Panc1 (cell line): ENCODE measurements around the gene ANG. TPM values are rescaled to one million over a fixed set of nuclear protein-coding genes. Genes with fewer than 3 reads are reported as not detected.

Source experiments
- ATAC-seq: fragments of 200-7000 bp; cut with Tn5 transposase; 2 replicates; pipeline ENCODE4 v1.9.1; 2020; ENCODE audit warnings: mild to moderate bottlenecking, moderate library complexity
- BruUV-seq: library from RNA; stranded (reverse); fragments of 400-500 nt; replicated peaks from 2 replicates; lab custom pipeline; 2021; lab: Mats Ljungman, UMichigan
- CTCF ChIA-PET: fragments of 300-600 bp; sonication (Branson Sonifier 250); formaldehyde crosslinking; loops from one replicate; lab custom pipeline; 2022; ENCODE audit warnings: antibody characterized with exemption; lab: Charles Lee
- POLR2A ChIA-PET: fragments of 300-600 bp; sonication (Branson Sonifier 250); formaldehyde crosslinking; loops from one replicate; lab custom pipeline; 2022; ENCODE audit warnings: antibody characterized with exemption; lab: Charles Lee
- DNase-seq: peaks from one replicate; pipeline ENCODE4 v3.0.0-alpha.2; 2010; ENCODE audit warnings: low read depth, low spot score
- H3K27ac ChIP-seq: 2 replicates; pipeline ENCODE4 v1.5.1; 2011; ENCODE audit warnings: mild to moderate bottlenecking, low read length, inconsistent platforms
- H3K27me3 ChIP-seq: fragments of 200-500 bp; sonication (Bioruptor generic); 2 replicates; pipeline ENCODE4 v1.6.0; 2014; ENCODE audit warnings: low read length, inconsistent platforms; ENCODE audit not compliant: control insufficient read depth, insufficient read depth
- H3K36me3 ChIP-seq: fragments of 200-500 bp; sonication (Bioruptor generic); 2 replicates; pipeline ENCODE4 v1.5.1; 2014; ENCODE audit warnings: inconsistent platforms, mild to moderate bottlenecking, low read length, moderate library complexity; ENCODE audit not compliant: control insufficient read depth, insufficient read depth
- H3K4me1 ChIP-seq: 2 replicates; pipeline ENCODE4 v1.5.1; 2011; ENCODE audit warnings: inconsistent platforms, mild to moderate bottlenecking, low read length, moderate library complexity; ENCODE audit not compliant: control insufficient read depth, insufficient read depth
- H3K4me3 ChIP-seq, 2 experiments: 2 replicates each; pipeline ENCODE4 v1.5.1; 2011 to 2012; ENCODE audit warnings: low read depth in 2 of 2, low read length in 2 of 2, mild to moderate bottlenecking in 2 of 2, inconsistent platforms in 1 of 2, moderate library complexity in 1 of 2
- H3K9me3 ChIP-seq: fragments of 200-500 bp; sonication (Bioruptor generic); 2 replicates; pipeline ENCODE4 v1.5.1; 2014; ENCODE audit warnings: low read depth, mild to moderate bottlenecking, inconsistent platforms, low read length, moderate library complexity; ENCODE audit not compliant: control insufficient read depth, insufficient read depth
- POLR2AphosphoS5 ChIP-seq: IDR thresholded peaks from 2 replicates; pipeline ENCODE4 v1.6.1; 2012; ENCODE audit warnings: mild to moderate bottlenecking, low read depth, low read length, moderate library complexity
- SIN3A ChIP-seq: IDR thresholded peaks from 2 replicates; pipeline ENCODE4 v1.6.1; 2012; ENCODE audit warnings: low read depth, mild to moderate bottlenecking, low read length, moderate library complexity, borderline replicate concordance; ENCODE audit not compliant: insufficient read depth
- TCF7L2 ChIP-seq: IDR thresholded peaks from 2 replicates; pipeline ENCODE4 v1.6.1; 2011; ENCODE audit warnings: mild to moderate bottlenecking, low read depth, low read length, inconsistent platforms
- in situ Hi-C: cut with HindIII; loops from 2 replicates; pipeline ENCODE4 v1.10.0; 2016; ENCODE audit warnings: low sequenced_read_pairs, low pct_unique_long_range_greater_than_20kb
- intact Hi-C: fragments of 100-400 bp; cut with micrococcal nuclease; formaldehyde crosslinking; loops from one replicate; pipeline ENCODE4 v1.10.0; 2022; ENCODE audit not compliant: unreplicated experiment
- total RNA-seq: library from RNA; stranded (reverse); gene quantifications from one replicate; pipeline ENCODE4 v1.2.1, GENCODE V29; 2021; ENCODE audit not compliant: unreplicated experiment
- TF ChIP-seq, protein P1 (sequence below): fragments of 450-650 bp; IDR thresholded peaks from 2 replicates; pipeline ENCODE4 v1.5.1; 2017; ENCODE audit warnings: mild to moderate bottlenecking
- TF ChIP-seq, protein P2 (sequence below), 2 experiments: IDR thresholded peaks; 2 replicates each; pipeline ENCODE4 v1.6.1; 2011 to 2012; ENCODE audit warnings: low read depth in 2 of 2, control low read depth in 1 of 2, low read length in 1 of 2, mild to moderate bottlenecking in 1 of 2, moderate library complexity in 1 of 2; ENCODE audit not compliant: insufficient read depth in 1 of 2

ANG gene
- total RNA-seq, 1 experiment from 2014 or later: 1.9 TPM

DNA sequence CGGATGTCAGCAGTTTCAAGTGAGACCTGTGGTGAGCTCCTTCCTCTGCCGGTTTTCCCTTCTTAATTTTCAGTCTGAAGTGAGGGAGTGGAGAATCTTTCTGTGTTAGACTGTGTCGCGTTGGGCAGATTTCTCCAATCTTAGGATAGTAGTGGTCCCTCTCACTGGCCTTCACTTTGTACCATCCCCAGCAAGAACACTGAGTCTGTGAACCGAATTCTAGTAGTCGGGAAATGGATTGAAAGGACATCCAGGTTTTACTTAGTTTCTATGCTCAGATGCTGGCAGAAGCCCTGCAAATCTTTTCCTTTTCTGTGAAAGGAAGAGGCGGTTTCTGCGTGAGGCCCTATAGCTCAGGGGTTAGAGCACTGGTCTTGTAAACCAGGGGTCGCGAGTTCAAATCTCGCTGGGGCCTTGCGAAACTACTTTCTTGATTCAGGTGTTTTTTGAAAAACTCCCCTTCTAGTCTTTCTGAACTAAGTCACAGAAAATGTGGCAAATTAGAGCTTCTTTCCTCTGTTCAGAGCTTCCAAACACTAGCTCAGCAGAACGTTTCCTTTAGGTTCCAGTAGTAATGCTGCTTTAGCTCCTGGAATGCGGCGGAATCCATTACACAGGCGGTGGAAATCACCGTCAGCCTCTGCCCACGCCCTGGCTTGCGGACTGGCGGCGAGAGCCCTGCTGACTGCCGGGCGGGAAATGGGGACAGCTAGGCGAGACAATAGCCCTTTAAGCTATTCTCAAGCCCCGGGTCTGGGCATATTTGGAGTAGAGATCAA lies 7.0 kb upstream of the ANG start:
- H3K4me1 ChIP-seq: peaks cover 3% of the 10 kb centered on the region
- ChIA-PET CTCF (interaction anchor here (0.7 to 1.5 kb wide), 3 partner anchors 10 to 289 kb away, joined by 4 to 6 read pairs (median 4); no protein-coding TSS in a partner anchor), POLR2A (interaction anchor here (0.6 to 0.8 kb wide), 2 partner anchors 21 to 339 kb away, joined by 4 to 8 read pairs; no protein-coding TSS in a partner anchor)
- ATAC-seq (peak; percentile 25), DNase-seq (peak; percentile 95)
- H3K27me3 ChIP-seq: no peaks in the 10 kb centered on the region
- H3K36me3 ChIP-seq: no peaks in the 10 kb centered on the region
- intact Hi-C loops (loop anchor here (5.0 kb wide), 1 partner anchor 69 kb away; no protein-coding TSS in a partner anchor), in situ Hi-C loops (no loop called here)
- H3K9me3 ChIP-seq: no peaks in the 10 kb centered on the region
- H3K4me3 ChIP-seq: peak overlapping the region; percentile 81 to 97
- peak overlapping the region; percentile 96 for H3K27ac ChIP-seq
- no TSS peak for BruUV-seq
- TF ChIP-seq POLR2AphosphoS5: peak; percentile 35; the same call in 1 of the 2 replicates
- peak; percentile 50; the same call in 1 of the 2 replicates for TF ChIP-seq SIN3A
- TF ChIP-seq, protein P1, sequence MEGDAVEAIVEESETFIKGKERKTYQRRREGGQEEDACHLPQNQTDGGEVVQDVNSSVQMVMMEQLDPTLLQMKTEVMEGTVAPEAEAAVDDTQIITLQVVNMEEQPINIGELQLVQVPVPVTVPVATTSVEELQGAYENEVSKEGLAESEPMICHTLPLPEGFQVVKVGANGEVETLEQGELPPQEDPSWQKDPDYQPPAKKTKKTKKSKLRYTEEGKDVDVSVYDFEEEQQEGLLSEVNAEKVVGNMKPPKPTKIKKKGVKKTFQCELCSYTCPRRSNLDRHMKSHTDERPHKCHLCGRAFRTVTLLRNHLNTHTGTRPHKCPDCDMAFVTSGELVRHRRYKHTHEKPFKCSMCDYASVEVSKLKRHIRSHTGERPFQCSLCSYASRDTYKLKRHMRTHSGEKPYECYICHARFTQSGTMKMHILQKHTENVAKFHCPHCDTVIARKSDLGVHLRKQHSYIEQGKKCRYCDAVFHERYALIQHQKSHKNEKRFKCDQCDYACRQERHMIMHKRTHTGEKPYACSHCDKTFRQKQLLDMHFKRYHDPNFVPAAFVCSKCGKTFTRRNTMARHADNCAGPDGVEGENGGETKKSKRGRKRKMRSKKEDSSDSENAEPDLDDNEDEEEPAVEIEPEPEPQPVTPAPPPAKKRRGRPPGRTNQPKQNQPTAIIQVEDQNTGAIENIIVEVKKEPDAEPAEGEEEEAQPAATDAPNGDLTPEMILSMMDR: no peak

DNA sequence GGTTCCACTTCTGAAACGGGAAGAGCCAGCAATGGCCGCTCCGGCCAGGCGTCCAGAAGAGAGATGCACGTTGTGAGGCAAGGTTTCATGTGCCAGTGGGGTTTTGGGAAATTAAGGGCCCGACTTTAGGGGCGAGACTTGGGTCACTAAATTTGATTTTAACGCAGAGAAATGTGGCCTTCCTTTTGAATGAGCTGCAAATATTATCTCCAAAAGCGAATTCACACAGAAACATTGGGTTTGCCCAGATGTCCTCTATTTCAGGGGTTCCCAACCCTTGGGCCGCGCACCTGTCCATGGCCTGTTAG lies 6.5 kb upstream of the ANG start:
- no peak for TF ChIP-seq TCF7L2
- TF ChIP-seq, protein P1: no peak
- no peak for TF ChIP-seq POLR2AphosphoS5
- peak overlapping the region; percentile 96 for H3K27ac ChIP-seq
- no peaks in the 10 kb centered on the region for H3K27me3 ChIP-seq
- BruUV-seq: TSS peak; percentile 87
- ChIA-PET POLR2A (interaction anchor here (0.8 kb wide), 1 partner anchor 339 kb away, joined by 4 read pairs; no protein-coding TSS in a partner anchor), CTCF (interaction anchor here (1.5 kb wide), 2 partner anchors 19 to 289 kb away, joined by 4 to 6 read pairs; no protein-coding TSS in a partner anchor)
- H3K4me3 ChIP-seq: peak overlapping the region; percentile 81 to 97
- ATAC-seq: no peak
- intact Hi-C loops: loop anchor here (5.0 kb wide), 1 partner anchor 70 kb away; no protein-coding TSS in a partner anchor
- H3K4me1 ChIP-seq: peaks cover 3% of the 10 kb centered on the region
- in situ Hi-C loops: no loop called here
- H3K36me3 ChIP-seq: no peaks in the 10 kb centered on the region
- no peak for DNase-seq
- H3K9me3 ChIP-seq: no peaks in the 10 kb centered on the region

DNA sequence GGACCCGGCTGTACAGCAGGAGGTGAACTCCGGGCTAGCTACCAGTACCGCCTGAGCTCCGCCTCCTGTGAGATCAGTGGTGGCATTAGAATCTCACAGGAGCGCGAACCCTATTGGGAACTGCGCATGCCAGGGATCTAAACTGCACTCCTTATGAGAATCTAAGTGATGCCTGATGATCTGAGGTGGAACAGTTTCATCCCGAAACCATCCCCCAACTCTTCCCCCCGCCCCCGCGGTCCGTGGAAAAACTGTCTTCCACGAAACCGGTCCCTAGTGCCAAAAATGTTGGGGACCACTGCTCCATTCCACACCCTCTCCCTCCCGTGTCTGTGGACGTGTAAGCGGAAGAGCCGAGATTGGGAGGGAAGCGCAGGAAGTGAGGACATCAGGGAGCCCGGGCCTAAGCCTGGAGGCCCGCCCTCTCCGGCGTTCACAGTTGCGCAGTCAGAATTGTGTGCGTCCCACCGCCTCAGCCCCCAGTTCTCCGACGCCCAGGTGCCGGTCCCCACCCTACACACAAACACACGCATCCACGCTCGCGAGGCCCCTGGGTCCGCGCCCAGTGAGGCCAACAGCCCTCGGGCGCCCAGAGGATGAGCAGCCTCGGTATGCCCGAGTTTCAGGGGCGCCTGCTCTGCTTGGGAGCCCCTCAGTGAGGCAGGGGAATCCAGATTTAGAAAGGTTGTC lies 6.0 kb upstream of the ANG start:
- no peaks in the 10 kb centered on the region for H3K27me3 ChIP-seq
- no TSS peak for BruUV-seq
- ATAC-seq: peak; percentile 81
- CTCF ChIA-PET: interaction anchor here (1.5 kb wide), 1 partner anchor 288 kb away, joined by 4 read pairs; no protein-coding TSS in a partner anchor
- H3K27ac ChIP-seq: peak overlapping the region; percentile 96
- no peaks in the 10 kb centered on the region for H3K9me3 ChIP-seq
- peak overlapping the region; percentile 81 to 97 for H3K4me3 ChIP-seq
- POLR2A ChIA-PET: no interaction called here
- DNase-seq: peak; percentile 84
- intact Hi-C loops: loop anchor here (5.0 kb wide), 1 partner anchor 70 kb away; no protein-coding TSS in a partner anchor
- TF ChIP-seq TCF7L2: no peak
- TF ChIP-seq POLR2AphosphoS5: peak; percentile 87; the same call in 1 of the 2 replicates
- TF ChIP-seq SIN3A: no peak
- TF ChIP-seq, protein P1: no peak
- TF ChIP-seq, protein P2, sequence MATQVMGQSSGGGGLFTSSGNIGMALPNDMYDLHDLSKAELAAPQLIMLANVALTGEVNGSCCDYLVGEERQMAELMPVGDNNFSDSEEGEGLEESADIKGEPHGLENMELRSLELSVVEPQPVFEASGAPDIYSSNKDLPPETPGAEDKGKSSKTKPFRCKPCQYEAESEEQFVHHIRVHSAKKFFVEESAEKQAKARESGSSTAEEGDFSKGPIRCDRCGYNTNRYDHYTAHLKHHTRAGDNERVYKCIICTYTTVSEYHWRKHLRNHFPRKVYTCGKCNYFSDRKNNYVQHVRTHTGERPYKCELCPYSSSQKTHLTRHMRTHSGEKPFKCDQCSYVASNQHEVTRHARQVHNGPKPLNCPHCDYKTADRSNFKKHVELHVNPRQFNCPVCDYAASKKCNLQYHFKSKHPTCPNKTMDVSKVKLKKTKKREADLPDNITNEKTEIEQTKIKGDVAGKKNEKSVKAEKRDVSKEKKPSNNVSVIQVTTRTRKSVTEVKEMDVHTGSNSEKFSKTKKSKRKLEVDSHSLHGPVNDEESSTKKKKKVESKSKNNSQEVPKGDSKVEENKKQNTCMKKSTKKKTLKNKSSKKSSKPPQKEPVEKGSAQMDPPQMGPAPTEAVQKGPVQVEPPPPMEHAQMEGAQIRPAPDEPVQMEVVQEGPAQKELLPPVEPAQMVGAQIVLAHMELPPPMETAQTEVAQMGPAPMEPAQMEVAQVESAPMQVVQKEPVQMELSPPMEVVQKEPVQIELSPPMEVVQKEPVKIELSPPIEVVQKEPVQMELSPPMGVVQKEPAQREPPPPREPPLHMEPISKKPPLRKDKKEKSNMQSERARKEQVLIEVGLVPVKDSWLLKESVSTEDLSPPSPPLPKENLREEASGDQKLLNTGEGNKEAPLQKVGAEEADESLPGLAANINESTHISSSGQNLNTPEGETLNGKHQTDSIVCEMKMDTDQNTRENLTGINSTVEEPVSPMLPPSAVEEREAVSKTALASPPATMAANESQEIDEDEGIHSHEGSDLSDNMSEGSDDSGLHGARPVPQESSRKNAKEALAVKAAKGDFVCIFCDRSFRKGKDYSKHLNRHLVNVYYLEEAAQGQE (IDR thresholded peaks at IDR 0.05; ENCODE audit: insufficient read depth in 1 of 2, low read depth in 2 of 2, low read length in 1 of 2): no peak
- peaks cover 3% of the 10 kb centered on the region for H3K4me1 ChIP-seq
- H3K36me3 ChIP-seq: no peaks in the 10 kb centered on the region
- in situ Hi-C loops: no loop called here
